ENCODE results near the gene TMEM165. TPM values are rescaled to one million over a fixed set of nuclear protein-coding genes. Genes with fewer than 3 reads are reported as not detected.

Gene TMEM165
- total RNA-seq, 1 donor from 2014 or later, result 90.7 TPM

DNA sequence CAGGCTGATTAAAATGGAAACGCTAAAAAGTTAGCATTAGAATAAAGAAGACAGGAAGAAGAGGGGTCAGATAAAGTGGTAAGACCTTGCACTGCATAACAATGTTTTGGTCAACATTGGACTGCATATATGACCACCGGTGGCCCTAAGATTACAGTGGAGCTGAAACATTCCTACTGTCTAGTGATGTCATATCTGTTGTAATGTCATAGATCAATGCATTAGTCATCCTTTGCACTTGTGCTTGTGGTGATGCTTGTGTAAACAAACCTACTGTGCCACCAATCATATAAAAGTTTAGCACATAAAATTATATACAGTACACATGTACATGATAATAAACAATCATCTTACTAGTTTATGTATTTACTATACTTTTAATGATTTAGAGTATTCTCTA is 73.0 kb downstream of the TMEM165 start:
- peak; percentile 62 for ATAC-seq

DNA sequence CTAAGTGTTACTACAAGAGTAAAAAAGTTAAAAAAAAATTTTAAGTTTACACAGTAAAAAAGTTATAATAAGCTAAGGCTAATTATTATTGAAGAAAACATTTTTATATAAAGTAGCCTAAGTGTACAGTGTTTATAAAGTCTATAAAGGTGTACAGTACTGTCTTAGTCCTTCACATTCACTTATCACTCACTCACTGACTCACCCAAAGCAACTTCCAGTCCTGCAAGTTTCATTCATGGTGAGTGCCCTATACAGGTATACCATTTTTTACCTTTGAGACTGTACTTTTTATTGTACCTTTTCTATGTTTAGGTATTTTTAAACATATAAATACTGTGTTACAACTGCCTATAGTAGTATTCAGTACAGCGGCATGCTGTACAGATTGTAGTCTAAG is 74.2 kb downstream of the TMEM165 start:
- peak; percentile 47 for ATAC-seq

Other genes starting within 250 kb of the TMEM165 start
- gene SRD5A3, start 49.7 kb upstream of the TMEM165 start, total RNA-seq, result 52.8 TPM
- 32.9 TPM for gene CLOCK, start 151.0 kb downstream of the TMEM165 start, total RNA-seq
- 0.28 TPM for gene PDCL2, start 196.3 kb downstream of the TMEM165 start, total RNA-seq
- gene NMU, start 240.3 kb downstream of the TMEM165 start, total RNA-seq, result 96.3 TPM